ENCODE results near the gene KDM4C.

DNA sequence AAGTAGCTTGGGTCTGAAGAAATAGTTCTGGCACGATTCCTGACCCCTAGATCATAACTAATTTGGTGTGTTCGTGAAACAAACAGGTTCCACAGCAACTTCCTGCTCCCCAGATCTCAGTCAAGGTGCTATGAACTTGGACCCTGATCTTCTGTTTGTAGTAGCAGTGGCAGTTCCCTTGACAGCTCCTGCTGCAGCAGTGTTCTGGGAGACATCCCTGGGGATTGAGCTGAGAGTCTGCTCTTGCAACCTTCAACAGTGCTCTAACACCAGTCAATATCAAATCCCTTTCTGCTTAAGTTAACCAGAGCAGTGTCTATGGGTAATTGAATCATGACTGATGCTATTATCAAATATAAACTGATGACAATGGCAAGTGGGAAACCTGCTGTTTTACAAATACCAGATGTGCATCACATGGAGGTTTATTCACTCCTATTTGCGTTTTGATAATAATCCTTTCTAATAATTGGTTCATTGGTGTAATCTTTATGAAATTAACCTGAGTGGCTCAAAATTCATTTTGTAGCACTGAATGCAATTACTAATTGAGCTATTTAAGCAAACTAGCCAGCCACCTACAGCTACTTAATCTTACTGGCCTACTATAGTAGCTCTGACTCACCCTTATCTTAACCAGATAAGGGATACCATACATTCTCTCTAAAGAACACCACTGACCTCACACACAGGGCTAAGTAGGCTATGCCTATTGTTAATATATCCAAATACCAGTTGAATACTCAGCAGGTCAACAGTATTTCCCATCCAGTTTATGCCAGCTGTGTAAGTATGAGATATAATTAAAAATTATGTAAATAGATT, 21.9 kb downstream of the KDM4C start:
- TF ChIP-seq MAX (IDR thresholded peaks at IDR 0.05), result no peak; the same call in 1 of the 2 replicates
- TF ChIP-seq RCOR2 (CRISPR knock-in tag; IDR thresholded peaks at IDR 0.05), result peak; percentile 62; the same call in 1 of the 2 replicates
